NB4 (cell line): Measurements from ENCODE around the gene KITLG.

Experiments
- POLR2A ChIP-seq: IDR thresholded peaks from 2 replicates; pipeline ENCODE4 v1.6.1; 2011; ENCODE audit warnings: mild to moderate bottlenecking; ENCODE audit not compliant: insufficient read length; ENCODE audit errors: extremely low read depth
- TF ChIP-seq, protein P1 (sequence below): IDR thresholded peaks from one replicate; pipeline ENCODE4 v1.5.1; 2012; ENCODE audit warnings: low read depth, low read length

DNA sequence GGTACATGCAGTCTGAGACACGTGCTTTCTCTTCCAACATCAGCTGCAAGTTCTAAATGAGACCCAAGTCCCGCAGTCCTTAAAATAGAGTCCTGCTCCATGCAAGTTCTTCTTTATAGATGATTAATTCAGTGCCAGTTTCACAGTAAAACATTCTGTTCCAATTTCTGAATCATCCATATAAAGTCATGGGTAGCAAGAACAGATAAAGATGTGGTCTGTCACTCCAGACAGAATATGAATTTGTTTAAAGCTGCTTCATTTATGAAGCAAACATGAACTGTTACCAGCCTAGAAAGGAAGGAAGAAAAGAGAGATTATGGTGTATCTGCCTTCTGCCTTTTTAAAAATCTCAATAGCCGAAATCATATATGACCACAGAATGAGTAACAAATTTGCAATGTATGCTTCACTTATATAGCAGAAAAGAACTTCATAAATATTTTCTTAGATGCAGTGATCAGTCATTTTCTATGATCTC, 83.3 kb downstream of the KITLG start:
- TF ChIP-seq, protein P1, sequence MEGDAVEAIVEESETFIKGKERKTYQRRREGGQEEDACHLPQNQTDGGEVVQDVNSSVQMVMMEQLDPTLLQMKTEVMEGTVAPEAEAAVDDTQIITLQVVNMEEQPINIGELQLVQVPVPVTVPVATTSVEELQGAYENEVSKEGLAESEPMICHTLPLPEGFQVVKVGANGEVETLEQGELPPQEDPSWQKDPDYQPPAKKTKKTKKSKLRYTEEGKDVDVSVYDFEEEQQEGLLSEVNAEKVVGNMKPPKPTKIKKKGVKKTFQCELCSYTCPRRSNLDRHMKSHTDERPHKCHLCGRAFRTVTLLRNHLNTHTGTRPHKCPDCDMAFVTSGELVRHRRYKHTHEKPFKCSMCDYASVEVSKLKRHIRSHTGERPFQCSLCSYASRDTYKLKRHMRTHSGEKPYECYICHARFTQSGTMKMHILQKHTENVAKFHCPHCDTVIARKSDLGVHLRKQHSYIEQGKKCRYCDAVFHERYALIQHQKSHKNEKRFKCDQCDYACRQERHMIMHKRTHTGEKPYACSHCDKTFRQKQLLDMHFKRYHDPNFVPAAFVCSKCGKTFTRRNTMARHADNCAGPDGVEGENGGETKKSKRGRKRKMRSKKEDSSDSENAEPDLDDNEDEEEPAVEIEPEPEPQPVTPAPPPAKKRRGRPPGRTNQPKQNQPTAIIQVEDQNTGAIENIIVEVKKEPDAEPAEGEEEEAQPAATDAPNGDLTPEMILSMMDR, result no peak
- no peak for TF ChIP-seq POLR2A
